GM21515 (cell line): Measurements from ENCODE around the gene CREB5.

Experiments used
- ATAC-seq: cut with Tn5 transposase; IDR thresholded peaks from one replicate; pipeline ENCODE4 v1.9.1; 2021; ENCODE audit not compliant: unreplicated experiment

Gene CREB5

DNA sequence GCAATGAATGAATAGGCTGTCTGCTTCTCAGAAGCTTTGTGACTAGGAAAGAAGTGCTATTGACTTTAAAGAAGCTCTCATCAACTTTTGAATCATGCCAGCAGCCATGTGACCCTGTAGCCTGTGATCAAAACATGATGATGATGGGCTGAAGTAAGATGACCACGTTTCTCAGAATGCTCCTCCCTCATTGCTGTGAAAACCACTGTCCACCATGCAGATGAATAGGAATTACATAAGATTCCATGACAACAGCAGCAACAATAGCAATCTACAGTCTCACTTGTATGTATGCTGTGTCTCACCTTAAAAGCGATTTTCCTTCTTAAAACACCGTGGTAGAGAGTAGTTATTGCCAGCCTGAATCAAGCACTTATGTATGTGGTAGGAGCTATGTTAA, 317.4 kb downstream of the CREB5 start:
- ATAC-seq = no peak

DNA sequence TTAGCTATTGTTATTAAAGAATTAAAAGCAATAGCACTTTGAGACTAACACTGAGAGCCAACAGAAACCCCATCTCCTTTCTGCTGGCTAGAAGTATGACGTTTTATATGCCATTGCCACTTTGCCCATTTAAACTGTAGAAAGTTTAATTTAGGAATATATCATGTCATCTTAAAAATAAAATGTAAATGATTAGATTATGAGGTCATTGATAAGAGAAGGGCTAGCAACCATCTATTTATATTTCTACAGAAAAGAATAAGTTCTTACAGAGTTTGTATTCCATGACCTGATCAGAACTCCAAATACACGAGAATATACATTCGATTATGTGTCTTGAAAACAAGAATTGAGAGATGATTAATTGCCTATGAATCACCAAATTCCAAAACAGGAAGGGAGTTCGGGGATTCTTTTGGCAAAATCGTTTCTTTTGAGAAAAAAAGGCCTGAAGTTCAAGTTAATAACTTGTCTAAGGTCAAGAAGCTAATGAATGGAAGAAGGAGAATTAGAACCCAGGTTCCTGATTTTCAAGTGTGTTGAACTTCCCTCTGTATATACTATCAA, 318.9 kb downstream of the CREB5 start:
- no peak for ATAC-seq

- no peak for ATAC-seq
Observed at GRCh38 chr7:28732071-28732869, 320.0 kb downstream of the CREB5 start.

- no peak for ATAC-seq
Observed at GRCh38 chr7:28733035-28733434, 320.7 kb downstream of the CREB5 start.

DNA sequence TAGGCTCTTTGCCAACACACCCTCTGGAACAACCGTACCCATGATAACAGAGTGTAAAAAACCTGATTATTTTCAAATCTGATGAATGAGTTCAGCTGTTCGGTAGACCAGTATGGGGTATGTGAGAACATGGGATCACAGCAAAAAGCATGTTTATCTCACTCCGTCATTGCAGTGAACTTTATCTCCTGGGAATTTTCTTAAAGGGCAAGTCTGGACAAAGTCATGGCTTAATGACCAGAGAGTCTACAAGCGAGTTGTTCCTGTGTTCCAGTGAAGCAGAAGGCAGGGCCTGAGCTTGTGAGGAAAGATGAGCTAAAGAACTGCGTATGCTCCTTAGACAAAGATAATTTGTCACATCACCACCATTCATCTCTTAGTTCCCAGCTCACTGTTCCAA, 326.1 kb downstream of the CREB5 start:
- no peak for ATAC-seq

GRCh38 chr7:28739128-28739527, 326.8 kb downstream of the CREB5 start:
- no peak for ATAC-seq

- no peak for ATAC-seq
Observed at GRCh38 chr7:28739826-28740225, 327.5 kb downstream of the CREB5 start.

DNA sequence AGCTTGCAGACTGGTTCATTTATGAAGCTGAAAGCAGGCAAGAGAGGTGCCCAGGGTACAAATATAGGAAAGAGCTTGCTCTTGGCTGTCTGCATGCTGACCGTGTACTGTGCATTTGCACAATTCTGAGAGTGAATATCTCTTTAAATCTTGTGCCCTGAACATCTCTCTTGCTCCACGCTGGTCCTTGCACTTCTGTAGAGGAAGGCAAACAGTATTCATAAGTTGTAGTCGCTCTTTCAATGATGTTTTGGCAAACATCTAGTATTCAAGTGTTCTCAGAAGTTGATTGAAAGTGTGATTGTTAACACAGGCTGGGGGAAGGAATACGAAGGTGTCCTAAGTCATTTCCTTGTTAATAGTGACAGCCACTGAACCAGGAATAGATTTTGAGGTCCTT, 332.6 kb downstream of the CREB5 start:
- no peak for ATAC-seq

DNA sequence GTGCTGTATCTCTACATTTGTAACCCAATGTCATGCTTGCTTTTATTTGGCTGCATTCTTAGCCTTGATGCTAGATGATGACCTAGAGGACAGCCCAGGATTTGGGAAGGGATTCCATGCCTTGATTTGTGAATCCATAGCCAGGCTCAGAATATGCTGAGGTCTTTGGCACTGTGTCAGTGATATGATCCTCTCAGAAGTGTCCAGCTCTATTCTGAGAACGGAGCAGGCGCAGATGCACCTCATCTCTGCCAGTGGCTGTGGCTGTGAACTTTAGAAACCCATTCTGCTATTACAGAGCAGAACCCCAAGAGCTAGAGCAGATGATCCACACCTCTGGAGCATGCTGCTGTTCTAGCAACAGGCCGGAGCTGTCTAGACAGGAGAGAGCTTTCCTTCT, 333.0 kb downstream of the CREB5 start:
- no peak for ATAC-seq

DNA sequence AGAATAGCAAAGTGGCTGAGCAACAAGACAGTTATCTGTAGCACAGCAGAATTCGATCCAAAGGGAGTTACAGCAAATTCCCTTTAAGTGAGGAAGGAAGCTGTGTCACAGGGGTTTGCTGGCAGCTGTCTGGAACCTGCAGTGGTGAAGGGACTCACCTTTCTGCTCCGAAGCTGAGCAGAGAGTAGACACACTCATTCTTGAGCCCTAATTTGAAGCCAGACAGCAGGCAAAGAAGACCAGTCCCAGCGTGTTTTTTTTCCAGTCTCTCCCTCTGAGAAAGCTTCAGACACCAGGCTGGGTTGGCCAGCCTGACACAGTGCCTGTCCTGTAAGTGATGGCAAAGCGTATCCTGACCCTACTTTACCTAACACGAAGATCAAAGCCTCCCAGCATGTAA, 335.1 kb downstream of the CREB5 start:
- no peak for ATAC-seq

GRCh38 chr7:28747854-28748253, 335.5 kb downstream of the CREB5 start:
- ATAC-seq = no peak

DNA sequence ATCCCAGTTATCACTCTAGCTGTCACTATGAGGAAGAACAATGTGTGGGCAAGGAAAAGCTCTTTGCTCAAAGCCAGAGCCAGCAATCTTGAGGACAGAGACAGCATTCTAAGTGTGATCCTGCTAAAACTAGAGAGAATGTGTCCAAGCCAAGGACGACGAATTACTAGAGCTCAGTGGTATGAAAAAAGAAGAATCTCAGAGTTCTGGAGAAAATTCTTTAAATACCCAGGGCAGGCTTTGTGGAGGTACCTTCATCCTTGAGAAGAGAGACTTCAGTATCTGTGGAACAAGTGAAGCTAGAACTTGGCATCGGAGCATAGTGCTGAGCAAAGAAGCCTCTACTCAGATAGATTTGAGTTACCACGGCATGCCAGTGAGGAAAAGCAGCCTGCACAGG, 336.0 kb downstream of the CREB5 start:
- ATAC-seq = no peak

DNA sequence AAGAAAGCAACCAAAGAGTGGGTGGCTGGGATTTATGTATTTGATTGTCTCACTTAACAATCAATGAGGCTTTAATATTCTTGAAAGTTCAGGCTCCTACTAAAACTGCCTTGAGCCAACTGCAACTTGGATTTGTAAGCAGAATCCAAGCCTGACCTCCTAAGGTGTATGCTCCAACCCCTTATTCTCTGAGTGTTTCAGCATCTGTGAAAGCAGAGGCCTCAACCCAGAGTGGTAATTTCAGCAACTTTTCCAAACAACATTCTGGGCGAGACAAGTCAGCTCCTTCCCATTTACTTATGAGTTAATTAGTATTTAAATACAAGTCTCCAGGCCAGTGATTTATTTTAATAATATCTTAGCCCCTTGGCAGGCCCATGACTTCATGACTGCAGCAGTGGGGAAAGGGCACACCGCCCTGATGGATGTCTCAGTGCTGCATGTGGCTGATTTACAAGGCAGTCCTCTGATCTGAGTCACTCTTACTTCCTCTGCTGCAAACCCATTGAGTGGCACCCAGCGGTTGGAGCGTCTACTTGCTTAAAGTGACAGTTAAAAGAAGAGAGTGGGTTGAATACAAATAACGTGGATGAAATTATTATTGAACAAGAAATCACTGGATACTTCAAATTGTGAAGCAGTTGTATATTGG, 336.7 kb downstream of the CREB5 start:
- peak; percentile 77 for ATAC-seq

GRCh38 chr7:28749638-28750037, 337.3 kb downstream of the CREB5 start:
- ATAC-seq = no peak

DNA sequence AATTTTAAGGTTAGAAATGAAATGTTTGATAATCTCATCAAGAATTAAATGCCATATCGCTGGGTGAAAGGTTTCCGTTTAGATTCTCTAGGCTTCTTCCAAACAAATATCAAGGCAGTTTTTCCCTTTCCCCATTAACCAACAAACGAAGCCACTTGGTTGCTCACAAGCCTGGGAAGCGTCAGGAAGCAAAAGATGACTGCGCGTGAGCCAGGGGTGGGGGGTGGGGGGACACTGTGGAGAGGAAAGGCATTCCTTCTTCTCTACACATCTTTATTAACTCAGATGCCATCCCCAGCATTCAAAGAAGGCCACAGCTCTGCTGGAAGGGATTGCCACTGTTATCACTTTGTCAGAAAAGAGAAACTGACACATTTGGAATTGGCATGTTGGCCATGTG, 338.7 kb downstream of the CREB5 start:
- ATAC-seq = no peak

GRCh38 chr7:28753613-28754012, 341.3 kb downstream of the CREB5 start:
- ATAC-seq = no peak

- ATAC-seq = no peak
Observed at GRCh38 chr7:28754027-28754426, 341.7 kb downstream of the CREB5 start.

GRCh38 chr7:28754447-28754846, 342.1 kb downstream of the CREB5 start:
- ATAC-seq = no peak

- no peak for ATAC-seq
Observed at GRCh38 chr7:28755255-28755654, 342.9 kb downstream of the CREB5 start.

- ATAC-seq = no peak
Observed at GRCh38 chr7:28758186-28758585, 345.9 kb downstream of the CREB5 start.

- no peak for ATAC-seq
Observed at GRCh38 chr7:28759475-28759971, 347.2 kb downstream of the CREB5 start.

GRCh38 chr7:28761505-28761904, 349.2 kb downstream of the CREB5 start:
- no peak for ATAC-seq
